A673 (cell line): Measurements from ENCODE around the gene SPTBN4. TPM values are rescaled to one million over a fixed set of nuclear protein-coding genes. Genes with fewer than 3 reads are reported as not detected.
A peak's percentile ranks its signal among the peaks of the same experiment; 100 is the strongest.

ENCODE experiments used
- BruUV-seq: library from RNA; stranded (reverse); fragments of 400-500 nt; replicated peaks from 2 replicates; lab custom pipeline; 2021; lab: Mats Ljungman, UMichigan
- CTCF ChIA-PET: fragments of 300-600 bp; sonication (Branson Sonifier 250); formaldehyde crosslinking; loops from one replicate; lab custom pipeline; 2022; ENCODE audit warnings: antibody characterized with exemption; lab: Charles Lee
- POLR2A ChIA-PET: fragments of 300-600 bp; sonication (Branson Sonifier 250); formaldehyde crosslinking; loops from one replicate; lab custom pipeline; 2022; ENCODE audit warnings: antibody characterized with exemption; ENCODE audit not compliant: low non-redundant PET; lab: Charles Lee
- DNase-seq: peaks from one replicate; pipeline ENCODE4 v3.0.0-alpha.2; 2015; ENCODE audit warnings: low spot score
- H3K27ac ChIP-seq: fragments of 200-600 bp; sonication (generic); 2 replicates; pipeline ENCODE4 v1.5.1; 2016; ENCODE audit warnings: mixed run types, low read depth, mild to moderate bottlenecking, mixed read lengths, antibody characterized with exemption, low read length; ENCODE audit not compliant: poor library complexity, severe bottlenecking
- H3K27me3 ChIP-seq: fragments of 200-600 bp; sonication (generic); replicated peaks from 2 replicates; pipeline ENCODE4 v1.6.1; 2017; ENCODE audit warnings: mixed run types, low read depth, mild to moderate bottlenecking, mixed read lengths, antibody characterized with exemption, low read length; ENCODE audit not compliant: insufficient read depth, poor library complexity
- H3K36me3 ChIP-seq: fragments of 200-600 bp; sonication (generic); 2 replicates; pipeline ENCODE4 v1.6.1; 2016; ENCODE audit warnings: mixed run types, mild to moderate bottlenecking, mixed read lengths, antibody characterized with exemption, low read length; ENCODE audit not compliant: insufficient read depth, poor library complexity, severe bottlenecking
- H3K4me1 ChIP-seq: fragments of 200-600 bp; sonication (generic); 2 replicates; pipeline ENCODE4 v1.6.1; 2017; ENCODE audit warnings: mixed run types, mild to moderate bottlenecking, mixed read lengths, antibody characterized with exemption, low read length; ENCODE audit not compliant: insufficient read depth, poor library complexity, severe bottlenecking
- H3K4me3 ChIP-seq: fragments of 200-600 bp; sonication (generic); 2 replicates; pipeline ENCODE4 v1.5.1; 2016; ENCODE audit warnings: low read depth, mixed run types, mild to moderate bottlenecking, mixed read lengths, low read length; ENCODE audit not compliant: poor library complexity, severe bottlenecking
- H3K9me3 ChIP-seq: fragments of 200-600 bp; sonication (generic); 2 replicates; pipeline ENCODE4 v1.6.1; 2016; ENCODE audit warnings: mixed run types, low read depth, mild to moderate bottlenecking, mixed read lengths, antibody characterized with exemption, low read length; ENCODE audit not compliant: poor library complexity, severe bottlenecking
- EZH2 ChIP-seq: fragments of 200-600 bp; sonication (generic); IDR thresholded peaks from 2 replicates; pipeline ENCODE4 v1.6.1; 2017; ENCODE audit warnings: borderline replicate concordance, low read depth, mild to moderate bottlenecking, mixed read lengths, antibody characterized with exemption, low read length; ENCODE audit not compliant: poor library complexity, severe bottlenecking
- intact Hi-C: fragments of 100-400 bp; cut with micrococcal nuclease; formaldehyde crosslinking; loops from one replicate; pipeline ENCODE4 v1.10.0; 2022; ENCODE audit not compliant: unreplicated experiment
- total RNA-seq: library from RNA; stranded (reverse); gene quantifications from 2 replicates; pipeline ENCODE4 v1.2.3, GENCODE V29; 2021
- TF ChIP-seq, protein P1 (sequence below): fragments of 300-800, 200-600 bp; sonication (generic); conservative IDR thresholded peaks from 2 replicates; pipeline ENCODE4 v1.5.1; 2017; ENCODE audit warnings: low read depth, mild to moderate bottlenecking, antibody characterized with exemption, low read length, moderate library complexity, mixed read lengths

SPTBN4 gene
- total RNA-seq, 1 experiment from 2014 or later = 0.43 TPM

DNA sequence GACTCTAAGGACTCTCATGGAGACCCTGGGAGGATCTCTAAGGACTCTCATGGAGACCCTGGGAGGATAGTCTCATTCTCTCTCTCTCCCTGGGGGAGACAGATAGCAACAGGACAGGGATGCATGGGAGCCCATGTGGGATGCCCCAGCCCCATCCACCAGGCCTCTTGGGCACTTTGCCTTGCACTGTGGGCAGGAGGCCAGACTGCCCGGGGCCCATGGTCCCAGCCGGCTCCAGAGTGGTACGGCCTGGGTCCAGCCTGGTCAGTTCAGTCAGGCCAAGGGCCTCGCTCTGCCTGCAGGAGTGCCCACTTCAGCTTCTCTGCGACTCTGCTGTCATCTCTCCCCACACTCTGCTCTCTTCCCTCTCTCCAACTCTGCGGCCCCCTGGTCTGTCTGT, 61.3 kb downstream of the SPTBN4 start:
- BruUV-seq = no TSS peak
- Histone ChIP-seq H3K4me3 (no peak overlapping the region), H3K9me3 (no peaks in the 10 kb centered on the region), H3K27ac (no peak overlapping the region), H3K27me3 (no peaks in the 10 kb centered on the region), H3K4me1 (peaks cover 15% of the 10 kb centered on the region), H3K36me3 (no peaks in the 10 kb centered on the region)
- intact Hi-C loops = loop anchor here (10.0 kb wide), 2 partner anchors 107 to 383 kb away; no protein-coding TSS in a partner anchor
- TF ChIP-seq, protein P1, sequence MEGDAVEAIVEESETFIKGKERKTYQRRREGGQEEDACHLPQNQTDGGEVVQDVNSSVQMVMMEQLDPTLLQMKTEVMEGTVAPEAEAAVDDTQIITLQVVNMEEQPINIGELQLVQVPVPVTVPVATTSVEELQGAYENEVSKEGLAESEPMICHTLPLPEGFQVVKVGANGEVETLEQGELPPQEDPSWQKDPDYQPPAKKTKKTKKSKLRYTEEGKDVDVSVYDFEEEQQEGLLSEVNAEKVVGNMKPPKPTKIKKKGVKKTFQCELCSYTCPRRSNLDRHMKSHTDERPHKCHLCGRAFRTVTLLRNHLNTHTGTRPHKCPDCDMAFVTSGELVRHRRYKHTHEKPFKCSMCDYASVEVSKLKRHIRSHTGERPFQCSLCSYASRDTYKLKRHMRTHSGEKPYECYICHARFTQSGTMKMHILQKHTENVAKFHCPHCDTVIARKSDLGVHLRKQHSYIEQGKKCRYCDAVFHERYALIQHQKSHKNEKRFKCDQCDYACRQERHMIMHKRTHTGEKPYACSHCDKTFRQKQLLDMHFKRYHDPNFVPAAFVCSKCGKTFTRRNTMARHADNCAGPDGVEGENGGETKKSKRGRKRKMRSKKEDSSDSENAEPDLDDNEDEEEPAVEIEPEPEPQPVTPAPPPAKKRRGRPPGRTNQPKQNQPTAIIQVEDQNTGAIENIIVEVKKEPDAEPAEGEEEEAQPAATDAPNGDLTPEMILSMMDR = no peak
- no peak for TF ChIP-seq EZH2
- CTCF ChIA-PET = no interaction called here
- DNase-seq = no peak
- POLR2A ChIA-PET = no interaction called here

DNA sequence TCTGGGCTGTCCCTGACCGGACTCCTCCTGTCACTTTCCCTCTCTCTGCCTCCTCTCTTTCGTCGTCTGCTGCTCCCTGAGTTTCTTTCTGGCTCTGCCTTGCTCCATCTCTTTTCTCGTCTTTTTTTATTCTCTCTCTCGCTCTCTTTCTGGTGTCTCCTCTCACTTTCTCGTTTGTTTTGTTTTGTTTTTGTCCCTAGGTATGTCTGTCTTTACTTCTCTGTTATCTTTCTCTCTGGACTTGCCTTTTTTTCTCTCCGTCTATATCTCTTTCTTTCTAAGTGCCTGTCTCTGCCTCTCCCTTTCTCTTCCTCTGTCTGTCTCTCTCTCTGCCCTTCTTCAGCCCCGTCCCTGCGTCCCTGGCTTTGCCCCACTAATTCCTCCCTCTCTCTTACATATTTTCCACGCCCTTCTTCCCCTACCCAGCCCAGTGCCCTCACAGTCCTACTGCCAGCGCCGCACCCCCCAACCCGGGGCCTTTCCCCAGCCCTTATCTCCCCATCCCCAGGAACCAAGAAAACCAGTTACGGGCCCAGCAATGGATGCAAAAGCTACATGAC, 61.8 kb downstream of the SPTBN4 start:
- intact Hi-C loops = loop anchor here (1.0 to 10.0 kb wide), 3 partner anchors 70 to 384 kb away; no protein-coding TSS in a partner anchor
- H3K27ac ChIP-seq = no peak overlapping the region
- POLR2A ChIA-PET = no interaction called here
- peaks cover 15% of the 10 kb centered on the region for H3K4me1 ChIP-seq
- CTCF ChIA-PET = no interaction called here
- DNase-seq = no peak
- no peaks in the 10 kb centered on the region for H3K27me3 ChIP-seq
- no peak overlapping the region for H3K4me3 ChIP-seq
- no peaks in the 10 kb centered on the region for H3K36me3 ChIP-seq
- no peaks in the 10 kb centered on the region for H3K9me3 ChIP-seq
- no peak for TF ChIP-seq EZH2
- TF ChIP-seq, protein P1 = no peak
- no TSS peak for BruUV-seq

- peak; percentile 92 for DNase-seq
- Histone ChIP-seq H3K4me1 (peaks cover 15% of the 10 kb centered on the region), H3K9me3 (no peaks in the 10 kb centered on the region), H3K27ac (no peak overlapping the region), H3K27me3 (no peaks in the 10 kb centered on the region), H3K4me3 (peak overlapping the region; percentile 30), H3K36me3 (no peaks in the 10 kb centered on the region)
- ChIA-PET CTCF (interaction anchor here (0.9 kb wide), 1 partner anchor 8 kb away, joined by 3 read pairs; no protein-coding TSS in a partner anchor), POLR2A (no interaction called here)
- BruUV-seq = no TSS peak
- TF ChIP-seq EZH2 = no peak
- TF ChIP-seq, protein P1 = peak; percentile 97
- intact Hi-C loops = loop anchor here (1.0 to 10.0 kb wide), 3 partner anchors 69 to 385 kb away; no protein-coding TSS in a partner anchor
Measured at GRCh38 chr19:40529093-40529954, 62.5 kb downstream of the SPTBN4 start.
